NT2/D1 (cell line): ENCODE measurements around the gene SLIT1.

Source experiments
- SUZ12 ChIP-seq: IDR thresholded peaks from 2 replicates; pipeline ENCODE4 v1.6.1; 2011; ENCODE audit not compliant: insufficient read length, insufficient read depth; ENCODE audit errors: extremely low read depth
- YY1 ChIP-seq: IDR thresholded peaks from 2 replicates; pipeline ENCODE4 v1.6.1; 2011; ENCODE audit not compliant: insufficient read length, insufficient read depth
- ZNF274 ChIP-seq: IDR thresholded peaks from 2 replicates; pipeline ENCODE4 v1.6.1; 2011; ENCODE audit warnings: mild to moderate bottlenecking, low read depth, low read length

- TF ChIP-seq YY1: no peak
- no peak for TF ChIP-seq ZNF274
- no peak for TF ChIP-seq SUZ12
Observed at GRCh38 chr10:97134983-97135382, 50.8 kb downstream of the SLIT1 start.
